Astrocyte of the spinal cord (primary cell): ENCODE measurements around the gene EDARADD.
A peak's percentile ranks its signal among the peaks of the same experiment; 100 is the strongest.
"Not testable (repeated sequence)": the region's sequence is repeated elsewhere in the genome, so short reads cannot be mapped to it uniquely, and the experiment has no call there.

Experiments
- DNase-seq: peaks from one replicate; pipeline ENCODE4 v3.0.0; 2011; ENCODE audit warnings: low read depth, low spot score
- H3K4me3 ChIP-seq: 2 replicates; pipeline ENCODE4 v1.5.1; 2011; ENCODE audit warnings: low read depth, mild to moderate bottlenecking, low read length, moderate library complexity
- CTCF ChIP-seq: IDR thresholded peaks from 2 replicates; pipeline ENCODE4 v1.5.1; 2012; ENCODE audit warnings: low read depth, mild to moderate bottlenecking, low read length, inconsistent platforms
- in situ Hi-C: cut with HindIII; loops from 2 replicates; pipeline ENCODE4 v1.10.0; 2017; ENCODE audit warnings: low sequenced_read_pairs

EDARADD gene

GRCh38 chr1:236450779-236451178 lies 56.7 kb downstream of the EDARADD start:
- no peak overlapping the region for H3K4me3 ChIP-seq
- no peak for TF ChIP-seq CTCF
- no peak for DNase-seq
- in situ Hi-C loops: no loop called here

GRCh38 chr1:236451796-236452373 lies 57.8 kb downstream of the EDARADD start:
- in situ Hi-C loops: no loop called here
- no peak overlapping the region for H3K4me3 ChIP-seq
- TF ChIP-seq CTCF: peak; percentile 19
- DNase-seq: no peak

- no peak overlapping the region for H3K4me3 ChIP-seq
- in situ Hi-C loops: no loop called here
- no peak for DNase-seq
- TF ChIP-seq CTCF: no peak
Observed at GRCh38 chr1:236455243-236455642, 61.2 kb downstream of the EDARADD start.

GRCh38 chr1:236457775-236458174 lies 63.7 kb downstream of the EDARADD start:
- no peak for DNase-seq
- in situ Hi-C loops: no loop called here
- no peak overlapping the region for H3K4me3 ChIP-seq
- TF ChIP-seq CTCF: no peak

- DNase-seq: no peak
- no peak for TF ChIP-seq CTCF
- in situ Hi-C loops: no loop called here
- H3K4me3 ChIP-seq: no peak overlapping the region
Observed at GRCh38 chr1:236458996-236459395, 64.9 kb downstream of the EDARADD start.

GRCh38 chr1:236460103-236460502 lies 66.0 kb downstream of the EDARADD start:
- in situ Hi-C loops: no loop called here
- H3K4me3 ChIP-seq: no peak overlapping the region
- TF ChIP-seq CTCF: no peak
- no peak for DNase-seq

GRCh38 chr1:236464197-236464596 lies 70.1 kb downstream of the EDARADD start:
- DNase-seq, H3K4me3 ChIP-seq, in situ Hi-C loops: not testable (repeated sequence)
